Measurements from ENCODE around the gene DRC1. TPM values are rescaled to one million over a fixed set of nuclear protein-coding genes. Genes with fewer than 3 reads are reported as not detected.

Gene DRC1
- total RNA-seq, 1 experiment from 2014 or later = not detected

DNA sequence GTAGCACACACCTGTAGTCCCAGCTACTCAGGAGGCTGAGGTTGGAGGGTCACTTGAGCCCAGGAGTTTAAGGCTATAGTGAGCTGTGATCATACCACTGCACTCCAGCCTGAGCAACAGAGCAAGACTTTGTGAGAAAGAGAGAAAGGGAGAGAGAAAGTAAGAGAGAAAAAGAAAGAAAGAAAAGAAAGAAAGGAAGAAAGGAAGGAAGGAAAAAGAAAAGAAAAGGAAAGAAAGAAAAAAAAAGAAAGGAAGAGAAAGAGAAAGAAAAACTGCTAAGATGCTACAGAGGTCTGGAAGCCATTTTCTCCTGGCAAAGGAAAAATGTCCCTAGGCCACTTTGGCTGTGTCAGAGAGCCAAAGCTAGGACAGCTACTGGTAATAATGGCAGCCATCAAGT lies 30.6 kb downstream of the DRC1 start:
- TF ChIP-seq, protein P1, sequence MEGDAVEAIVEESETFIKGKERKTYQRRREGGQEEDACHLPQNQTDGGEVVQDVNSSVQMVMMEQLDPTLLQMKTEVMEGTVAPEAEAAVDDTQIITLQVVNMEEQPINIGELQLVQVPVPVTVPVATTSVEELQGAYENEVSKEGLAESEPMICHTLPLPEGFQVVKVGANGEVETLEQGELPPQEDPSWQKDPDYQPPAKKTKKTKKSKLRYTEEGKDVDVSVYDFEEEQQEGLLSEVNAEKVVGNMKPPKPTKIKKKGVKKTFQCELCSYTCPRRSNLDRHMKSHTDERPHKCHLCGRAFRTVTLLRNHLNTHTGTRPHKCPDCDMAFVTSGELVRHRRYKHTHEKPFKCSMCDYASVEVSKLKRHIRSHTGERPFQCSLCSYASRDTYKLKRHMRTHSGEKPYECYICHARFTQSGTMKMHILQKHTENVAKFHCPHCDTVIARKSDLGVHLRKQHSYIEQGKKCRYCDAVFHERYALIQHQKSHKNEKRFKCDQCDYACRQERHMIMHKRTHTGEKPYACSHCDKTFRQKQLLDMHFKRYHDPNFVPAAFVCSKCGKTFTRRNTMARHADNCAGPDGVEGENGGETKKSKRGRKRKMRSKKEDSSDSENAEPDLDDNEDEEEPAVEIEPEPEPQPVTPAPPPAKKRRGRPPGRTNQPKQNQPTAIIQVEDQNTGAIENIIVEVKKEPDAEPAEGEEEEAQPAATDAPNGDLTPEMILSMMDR (conservative IDR thresholded peaks at IDR 0.05) = no peak
- no peaks in the 10 kb centered on the region for H3K79me1 ChIP-seq (ENCODE audit: insufficient read depth, low read depth, low read length, poor library complexity, severe bottlenecking)
- no peak overlapping the region for H4K5ac ChIP-seq (ENCODE audit: insufficient read length, low read depth, low read length)
- DNase-seq = no peak
- H4K8ac ChIP-seq (replicated peaks; ENCODE audit: insufficient read length, low read depth, low read length) = no peak overlapping the region
- no peak overlapping the region for H3K4ac ChIP-seq (ENCODE audit: low read depth, low read length)
- Mint-ChIP-seq H3K9me3 (no peaks in the 10 kb centered on the region), H3K4me3 (no peak overlapping the region), H3K27ac (no peak overlapping the region; a peak in 1 of 7 replicates), H3K36me3 (ENCODE audit: insufficient read depth in 1 of 3, low read depth in 3 of 3) (no peaks in the 10 kb centered on the region), H3K27me3 (ENCODE audit: low read depth) (peaks cover 3% of the 10 kb centered on the region; the same call in 1 of the 2 replicates), H3K4me1 (peaks cover 0 to 7% of the 10 kb centered on the region in 2 experiments; a peak in 1 of 4 replicates)
- H3K14ac ChIP-seq (ENCODE audit: insufficient read depth, low read length) = no peak overlapping the region
- H2BK20ac ChIP-seq (ENCODE audit: low read depth, low read length, poor library complexity, severe bottlenecking) = no peak overlapping the region
- no peak overlapping the region for H3K27ac ChIP-seq (ENCODE audit: insufficient read length, low read depth, low read length)
- no peak overlapping the region for H3K4me2 ChIP-seq (ENCODE audit: insufficient read depth, insufficient read length, low read length)
- H3K9ac ChIP-seq (ENCODE audit: extremely low read depth, insufficient read length, low read length) = no peak overlapping the region
- H3T11ph ChIP-seq (ENCODE audit: low read length) = no peak overlapping the region
- no peak overlapping the region for H2BK15ac ChIP-seq (ENCODE audit: low read depth, low read length)
- no peaks in the 10 kb centered on the region for H3K79me2 ChIP-seq (ENCODE audit: insufficient read depth, low read length)
- 0 out of 2 replicates have a peak, but pooled peaks cover 1% of the 10 kb centered on the region for H3K4me1 ChIP-seq (ENCODE audit: insufficient read depth, low read length)
- no peak overlapping the region for H4K91ac ChIP-seq (ENCODE audit: insufficient read length, low read depth, low read length)
- no peak overlapping the region for H2AK5ac ChIP-seq (ENCODE audit: insufficient read length, low read length)
- H3K56ac ChIP-seq (ENCODE audit: insufficient read length, low read depth, low read length) = no peak overlapping the region
- H3K9me3 ChIP-seq (ENCODE audit: control insufficient read depth, low read depth, low read length) = no peaks in the 10 kb centered on the region
- peaks cover 3% of the 10 kb centered on the region for H3K23me2 ChIP-seq (ENCODE audit: insufficient read length, low read depth, low read length, poor library complexity, severe bottlenecking)
- H3K23ac ChIP-seq (ENCODE audit: insufficient read length, low read depth, low read length) = no peak overlapping the region
- H2BK120ac ChIP-seq (ENCODE audit: low read depth, low read length, poor library complexity, severe bottlenecking) = no peak overlapping the region
- no peak overlapping the region for H2BK5ac ChIP-seq (ENCODE audit: insufficient read length, low read length)
- H2AFZ ChIP-seq (ENCODE audit: low read length) = no peak overlapping the region
- no peak overlapping the region for H2BK12ac ChIP-seq (ENCODE audit: insufficient read length, low read depth, low read length)
- H4K20me1 ChIP-seq (ENCODE audit: control insufficient read depth, insufficient read depth, insufficient read length) = no peaks in the 10 kb centered on the region
- no peak overlapping the region for H3K18ac ChIP-seq (ENCODE audit: insufficient read length, low read depth, low read length)
- H3K27me3 ChIP-seq (ENCODE audit: insufficient read depth, low read length) = no peaks in the 10 kb centered on the region
